Activated CD4-positive, alpha-beta memory T cell treated with anti-CD3 and anti-CD28 coated beads, Interleukin-2, amount 10 ng/mL, durations not matched to agents 7 days and 5 days (primary cell): ENCODE measurements around the gene DESI1. TPM values are rescaled to one million over a fixed set of nuclear protein-coding genes. Genes with fewer than 3 reads are reported as not detected.
A peak's percentile ranks its signal among the peaks of the same experiment; 100 is the strongest.
"Not testable (repeated sequence)": the region's sequence is repeated elsewhere in the genome, so short reads cannot be mapped to it uniquely, and the experiment has no call there.

Experiments used
- CTCF ChIA-PET: fragments of 350-600 bp; sonication (Branson Sonifier 250); formaldehyde crosslinking; loops from one replicate; lab custom pipeline; 2021; ENCODE audit warnings: antibody characterized with exemption, inconsistent platforms; lab: Charles Lee
- POLR2A ChIA-PET: fragments of 350-600 bp; sonication (Branson Sonifier 250); formaldehyde crosslinking; loops from one replicate; lab custom pipeline; 2021; ENCODE audit warnings: antibody characterized with exemption; lab: Charles Lee
- DNase-seq: peaks from one replicate; pipeline ENCODE4 v3.0.0-alpha.2; 2020
- H3K27ac Mint-ChIP-seq: one replicate; pipeline ENCODE4 v1.8.0; 2021; ENCODE audit warnings: mild to moderate bottlenecking, mixed read lengths
- H3K27me3 Mint-ChIP-seq: one replicate; pipeline ENCODE4 v1.8.0; 2021; ENCODE audit warnings: mixed read lengths
- H3K36me3 Mint-ChIP-seq: one replicate; pipeline ENCODE4 v1.8.0; 2021; ENCODE audit warnings: low read depth, mixed read lengths
- H3K4me1 Mint-ChIP-seq: one replicate; pipeline ENCODE4 v1.8.0; 2021; ENCODE audit warnings: mixed read lengths
- H3K4me3 Mint-ChIP-seq: one replicate; pipeline ENCODE4 v1.8.0; 2021; ENCODE audit warnings: mild to moderate bottlenecking, mixed read lengths
- H3K9me3 Mint-ChIP-seq: one replicate; pipeline ENCODE4 v1.8.0; 2021; ENCODE audit warnings: mixed read lengths
- total RNA-seq, 2 experiments: library from RNA; stranded (reverse); gene quantifications; one replicate each; pipeline ENCODE4 v1.2.3, GENCODE V29; 2021

The DESI1 gene
- total RNA-seq, result 10 to 100 TPM; 49.3 to 53.6 TPM

GRCh38 chr22:41620589-41621098, at the start of gene DESI1:
Gene DESI1, minus strand, starts transcription at chr22:41621043. Its CDS starts 204 bp downstream, at chr22:41620839.
- Mint-ChIP-seq H3K4me1 (peaks cover 48% of the 10 kb centered on the region), H3K9me3 (no peaks in the 10 kb centered on the region)

DNA sequence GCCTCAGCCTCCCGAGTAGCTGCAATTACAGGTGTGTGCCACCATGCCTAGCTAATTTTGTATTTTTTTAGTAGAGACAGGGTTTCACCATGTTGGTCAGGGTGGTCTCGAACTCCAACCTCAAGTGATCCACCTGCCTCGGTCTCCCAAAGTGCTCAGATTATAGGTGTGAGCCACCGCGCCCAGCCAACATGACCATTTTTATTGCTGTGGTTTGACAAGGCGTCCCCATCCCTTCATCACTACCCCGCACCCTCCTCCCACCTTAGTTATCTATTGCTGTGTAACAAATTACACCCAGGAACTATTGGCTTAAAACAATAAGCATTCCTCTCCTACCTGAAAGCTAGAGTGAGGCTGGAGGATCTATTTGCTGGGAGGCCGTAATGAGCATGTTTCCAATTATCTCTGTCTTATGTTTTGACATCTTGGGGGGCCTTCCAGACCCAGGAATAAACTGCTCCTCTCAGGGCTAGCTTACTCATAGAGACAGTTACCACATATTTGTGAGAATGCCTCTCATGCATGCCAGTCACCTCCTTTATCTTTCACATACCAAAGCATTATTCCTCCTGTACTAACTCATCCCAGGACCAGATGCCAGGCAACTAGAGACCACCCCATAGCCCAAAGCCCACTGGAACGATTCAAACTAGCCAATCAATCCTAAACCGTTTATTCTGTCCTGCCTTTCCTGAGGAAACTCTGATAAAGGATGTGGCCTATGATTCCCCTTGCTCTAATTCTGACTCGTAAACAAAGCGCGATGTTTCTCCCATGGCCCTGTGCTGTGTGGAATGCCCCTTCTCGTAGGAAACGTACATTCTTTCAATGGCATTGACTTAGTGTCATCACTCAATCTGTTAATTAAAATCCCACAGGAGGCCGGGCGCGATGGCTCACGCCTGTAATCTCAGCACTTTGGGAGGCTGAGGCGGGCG, 48.4 kb upstream of the DESI1 start:
- POLR2A ChIA-PET, result interaction anchor here (0.9 to 2.9 kb wide), 5 partner anchors 7 to 164 kb away, joined by 3 to 24 read pairs (median 6); partner anchors contain the start of genes SNU13 and SREBF2
- Mint-ChIP-seq H3K36me3 (peaks cover 29% of the 10 kb centered on the region), H3K27me3 (no peaks in the 10 kb centered on the region)

More at GRCh38 chr22:41620589-41621098, at the start of gene DESI1:
- H3K4me3 Mint-ChIP-seq, result peak within 1 kb of the TSS; percentile 99
- peaks cover 44% of the 10 kb centered on the region for H3K36me3 Mint-ChIP-seq
- peak within 1 kb of the TSS; percentile 97 for H3K27ac Mint-ChIP-seq
- no peak for DNase-seq
- H3K27me3 Mint-ChIP-seq, result no peaks in the 10 kb centered on the region
- CTCF ChIA-PET, result interaction anchor here (0.8 to 2.9 kb wide), 7 partner anchors 17 to 77 kb away, joined by 4 to 10 read pairs (median 6); partner anchors contain the start of genes PMM1 and SNU13
- POLR2A ChIA-PET, result interaction anchor here (0.8 to 4.8 kb wide), 34 partner anchors 9 to 669 kb away, joined by 3 to 158 read pairs (median 8); partner anchors contain the start of genes ACO2, CCDC134, CENPM and PHF5A

GRCh38 chr22:41664951-41665350, 44.1 kb upstream of the DESI1 start:
- Mint-ChIP-seq H3K27me3 (no peaks in the 10 kb centered on the region), H3K9me3 (no peaks in the 10 kb centered on the region), H3K4me3 (no peak overlapping the region), H3K36me3 (peaks cover 49% of the 10 kb centered on the region), H3K4me1 (peaks cover 21% of the 10 kb centered on the region), H3K27ac (no peak overlapping the region)
- ChIA-PET CTCF (interaction anchor here (0.6 to 2.0 kb wide), 2 partner anchors 11 to 35 kb away, joined by 4 to 6 read pairs; no protein-coding TSS in a partner anchor), POLR2A (interaction anchor here (5.7 kb wide), 1 partner anchor 23 kb away, joined by 76 read pairs; the partner anchor contains the start of gene SNU13)
- DNase-seq, result no peak

More for the DNA sequence above, 48.4 kb upstream of the DESI1 start:
- CTCF ChIA-PET, result no interaction called here
- no peak overlapping the region for H3K4me3 Mint-ChIP-seq
- DNase-seq, result no peak
- H3K4me1 Mint-ChIP-seq, result peaks cover 24% of the 10 kb centered on the region
- no peak overlapping the region for H3K27ac Mint-ChIP-seq
- H3K9me3 Mint-ChIP-seq, result no peaks in the 10 kb centered on the region

- Mint-ChIP-seq H3K4me3 (no peak overlapping the region), H3K27me3 (no peaks in the 10 kb centered on the region), H3K27ac (no peak overlapping the region), H3K9me3 (no peaks in the 10 kb centered on the region), H3K4me1 (peaks cover 20% of the 10 kb centered on the region), H3K36me3 (peaks cover 52% of the 10 kb centered on the region)
- ChIA-PET POLR2A (interaction anchor here (5.7 kb wide), 1 partner anchor 23 kb away, joined by 76 read pairs; the partner anchor contains the start of gene SNU13), CTCF (interaction anchor here (0.6 to 2.0 kb wide), 2 partner anchors 11 to 34 kb away, joined by 4 to 6 read pairs; no protein-coding TSS in a partner anchor)
- no peak for DNase-seq
These were observed 43.6 kb upstream of the DESI1 start for GRCh38 chr22:41664490-41664889.

- H3K27me3 Mint-ChIP-seq, H3K4me3 Mint-ChIP-seq, DNase-seq, H3K9me3 Mint-ChIP-seq, H3K27ac Mint-ChIP-seq: not testable (repeated sequence)
- ChIA-PET POLR2A (interaction anchor here (0.7 to 5.7 kb wide), 3 partner anchors 24 to 280 kb away, joined by 3 to 76 read pairs (median 5); partner anchors contain the start of gene SNU13), CTCF (interaction anchor here (0.6 to 2.0 kb wide), 2 partner anchors 10 to 26 kb away, joined by 3 to 6 read pairs; no protein-coding TSS in a partner anchor)
- H3K36me3 Mint-ChIP-seq, result peaks cover 53% of the 10 kb centered on the region
- peaks cover 15% of the 10 kb centered on the region for H3K4me1 Mint-ChIP-seq
These were observed 42.8 kb upstream of the DESI1 start for GRCh38 chr22:41663594-41663993.

DNA sequence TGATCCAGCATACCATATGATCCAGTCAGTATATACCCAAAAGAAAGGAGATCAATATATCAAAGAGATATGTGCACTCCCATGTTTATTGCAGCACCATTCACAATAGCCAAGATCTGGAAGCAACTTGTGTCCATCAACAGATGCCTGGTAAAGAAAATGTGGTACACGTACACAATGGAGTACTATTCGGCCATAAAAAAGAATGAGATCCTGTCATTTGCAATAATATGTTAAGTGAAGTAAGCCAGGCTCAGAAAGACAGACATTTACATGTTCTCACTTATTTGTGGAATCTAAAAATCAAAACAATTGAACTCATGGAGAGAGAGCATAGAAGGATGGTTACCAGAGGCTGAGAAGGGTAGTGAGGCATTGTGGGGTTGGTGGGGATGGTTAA, 40.9 kb upstream of the DESI1 start:
- no peak for DNase-seq
- CTCF ChIA-PET, result no interaction called here
- Mint-ChIP-seq H3K4me3 (no peak overlapping the region), H3K9me3 (no peaks in the 10 kb centered on the region), H3K36me3 (peaks cover 61% of the 10 kb centered on the region), H3K4me1 (peaks cover 6% of the 10 kb centered on the region), H3K27me3 (no peaks in the 10 kb centered on the region), H3K27ac (no peak overlapping the region)
- POLR2A ChIA-PET, result no interaction called here

DNA sequence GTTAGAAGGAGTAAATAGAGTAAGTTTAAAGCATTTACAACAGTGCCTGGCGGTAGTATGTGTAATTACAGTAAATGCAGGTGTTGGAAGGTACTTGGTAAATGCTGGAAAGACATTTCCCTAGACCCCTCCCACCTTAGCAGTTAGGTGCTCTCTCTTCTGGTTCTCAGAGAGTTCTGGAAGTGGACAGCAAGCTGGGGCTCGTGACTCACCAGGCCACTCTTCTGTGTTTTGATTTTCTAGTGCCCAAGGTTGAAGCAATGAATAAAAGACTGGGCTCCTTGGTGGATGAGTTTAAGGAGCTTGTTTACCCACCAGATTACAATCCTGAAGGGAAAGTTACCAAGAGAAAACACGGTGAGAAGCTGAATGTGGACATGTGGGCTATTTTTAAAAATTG, 40.2 kb upstream of the DESI1 start:
- H3K4me3 Mint-ChIP-seq, result no peak overlapping the region
- H3K27me3 Mint-ChIP-seq, result no peaks in the 10 kb centered on the region
- peaks cover 2% of the 10 kb centered on the region for H3K4me1 Mint-ChIP-seq
- H3K9me3 Mint-ChIP-seq, result no peaks in the 10 kb centered on the region
- peaks cover 62% of the 10 kb centered on the region for H3K36me3 Mint-ChIP-seq
- DNase-seq, result no peak
- ChIA-PET CTCF (interaction anchor here (0.6 kb wide), 1 partner anchor 18 kb away, joined by 3 read pairs; no protein-coding TSS in a partner anchor), POLR2A (no interaction called here)
- no peak overlapping the region for H3K27ac Mint-ChIP-seq

DNA sequence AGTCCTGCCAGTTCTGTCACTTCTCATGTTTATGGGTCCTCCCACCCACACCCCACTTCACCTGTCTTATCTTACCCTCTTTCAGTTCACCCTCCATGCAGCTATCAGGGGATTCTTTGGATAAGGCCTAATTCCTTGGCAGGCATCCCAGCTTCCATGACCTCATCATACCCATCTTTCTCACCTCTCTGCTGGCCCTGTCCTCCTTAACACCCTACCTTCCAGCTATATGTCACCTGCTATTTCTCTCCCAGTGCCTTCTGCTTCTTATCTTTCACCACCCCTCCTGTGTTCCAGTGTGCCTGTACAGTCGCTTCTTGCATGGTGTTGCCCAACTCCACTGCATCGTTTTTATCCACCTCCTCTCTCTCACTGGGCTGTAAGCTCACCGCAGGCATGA, 39.6 kb upstream of the DESI1 start:
- DNase-seq, result no peak
- H3K27ac Mint-ChIP-seq, result no peak overlapping the region
- no peaks in the 10 kb centered on the region for H3K9me3 Mint-ChIP-seq
- no peak overlapping the region for H3K4me3 Mint-ChIP-seq
- H3K27me3 Mint-ChIP-seq, result no peaks in the 10 kb centered on the region
- H3K36me3 Mint-ChIP-seq, result peaks cover 66% of the 10 kb centered on the region
- ChIA-PET CTCF (interaction anchor here (0.6 kb wide), 1 partner anchor 19 kb away, joined by 3 read pairs; no protein-coding TSS in a partner anchor), POLR2A (interaction anchor here (0.5 to 1.4 kb wide), 3 partner anchors 13 to 229 kb away, joined by 3 to 4 read pairs (median 3); partner anchors contain the start of gene XRCC6)
- peaks cover under 1% of the 10 kb centered on the region for H3K4me1 Mint-ChIP-seq

GRCh38 chr22:41659941-41660340, 39.1 kb upstream of the DESI1 start:
- no peak for DNase-seq
- H3K9me3 Mint-ChIP-seq, result no peaks in the 10 kb centered on the region
- H3K36me3 Mint-ChIP-seq, result peaks cover 64% of the 10 kb centered on the region
- no peaks in the 10 kb centered on the region for H3K4me1 Mint-ChIP-seq
- no peak overlapping the region for H3K27ac Mint-ChIP-seq
- POLR2A ChIA-PET, result interaction anchor here (1.0 to 1.4 kb wide), 2 partner anchors 13 to 38 kb away, joined by 3 to 4 read pairs; partner anchors contain the start of gene XRCC6
- no peak overlapping the region for H3K4me3 Mint-ChIP-seq
- CTCF ChIA-PET, result no interaction called here
- H3K27me3 Mint-ChIP-seq, result no peaks in the 10 kb centered on the region

DNA sequence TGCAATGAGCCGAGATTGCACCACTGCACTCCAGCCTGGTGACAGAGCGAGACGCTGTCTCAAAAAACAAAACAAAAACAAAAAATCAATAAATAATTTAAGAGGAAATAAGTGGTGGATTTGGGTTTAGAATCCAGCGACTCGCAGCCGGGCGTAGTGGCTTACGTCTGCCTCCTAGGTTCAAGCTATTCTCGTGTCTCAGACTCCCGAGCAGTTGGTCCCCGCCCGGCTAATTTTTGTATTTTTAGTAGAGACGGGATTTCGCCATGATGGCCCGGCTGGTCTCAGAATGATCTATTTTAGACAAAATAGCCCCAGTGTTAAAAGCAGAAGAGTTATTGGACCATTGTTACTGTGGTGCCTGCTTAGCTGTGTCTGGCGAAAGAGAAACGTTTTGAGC, 38.0 kb upstream of the DESI1 start:
- Mint-ChIP-seq H3K27ac (no peak overlapping the region), H3K4me3 (no peak overlapping the region), H3K9me3 (no peaks in the 10 kb centered on the region), H3K27me3 (no peaks in the 10 kb centered on the region), H3K4me1 (peaks cover 6% of the 10 kb centered on the region), H3K36me3 (peaks cover 66% of the 10 kb centered on the region)
- ChIA-PET CTCF (interaction anchor here (1.5 kb wide), 1 partner anchor 8 kb away, joined by 6 read pairs; no protein-coding TSS in a partner anchor), POLR2A (interaction anchor here (0.7 to 2.4 kb wide), 2 partner anchors 8 to 69 kb away, joined by 3 to 6 read pairs; partner anchors contain the start of gene PMM1)
- no peak for DNase-seq

GRCh38 chr22:41657709-41658108, 36.9 kb upstream of the DESI1 start:
- H3K27me3 Mint-ChIP-seq, result no peaks in the 10 kb centered on the region
- ChIA-PET POLR2A (interaction anchor here (2.4 kb wide), 1 partner anchor 68 kb away, joined by 6 read pairs; the partner anchor contains the start of gene PMM1), CTCF (interaction anchor here (1.5 kb wide), 1 partner anchor 9 kb away, joined by 6 read pairs; no protein-coding TSS in a partner anchor)
- H3K4me1 Mint-ChIP-seq, result peaks cover 7% of the 10 kb centered on the region
- no peak for DNase-seq
- no peak overlapping the region for H3K4me3 Mint-ChIP-seq
- H3K36me3 Mint-ChIP-seq, result peaks cover 63% of the 10 kb centered on the region
- H3K9me3 Mint-ChIP-seq, result no peaks in the 10 kb centered on the region
- H3K27ac Mint-ChIP-seq, result no peak overlapping the region

GRCh38 chr22:41656556-41656955, 35.7 kb upstream of the DESI1 start:
- Mint-ChIP-seq H3K4me3 (no peak overlapping the region), H3K27ac (no peak overlapping the region), H3K9me3 (no peaks in the 10 kb centered on the region), H3K27me3 (no peaks in the 10 kb centered on the region), H3K4me1 (peaks cover 7% of the 10 kb centered on the region), H3K36me3 (peaks cover 68% of the 10 kb centered on the region)
- DNase-seq, result no peak
- CTCF ChIA-PET, result interaction anchor here (1.2 to 2.6 kb wide), 2 partner anchors 11 to 41 kb away, joined by 4 to 14 read pairs; no protein-coding TSS in a partner anchor
- POLR2A ChIA-PET, result interaction anchor here (1.2 to 2.4 kb wide), 2 partner anchors 11 to 67 kb away, joined by 3 to 6 read pairs; partner anchors contain the start of gene PMM1
